Skeletal muscle tissue (tissue), 4 donors: Measurements from ENCODE around the gene PDE2A. TPM values are rescaled to one million over a fixed set of nuclear protein-coding genes. Genes with fewer than 3 reads are reported as not detected.

Experiments
- H3K27ac ChIP-seq: one replicate; pipeline ENCODE4 v1.7.0; 2013; ENCODE audit warnings: mild to moderate bottlenecking, low read depth, low read length, inconsistent platforms
- H3K27me3 ChIP-seq, 3 donors: one replicate each; pipeline ENCODE4 v1.7.0; 2013; ENCODE audit warnings: low read length in 3 of 3; ENCODE audit not compliant: control insufficient read depth in 3 of 3, insufficient read depth in 3 of 3
- H3K36me3 ChIP-seq, 3 donors: one replicate each; pipeline ENCODE4 v1.7.0; 2013; ENCODE audit warnings: low read length in 3 of 3; ENCODE audit not compliant: control insufficient read depth in 3 of 3, insufficient read depth in 3 of 3
- H3K4me1 ChIP-seq, 3 donors: one replicate each; pipeline ENCODE4 v1.7.0; 2013; ENCODE audit warnings: low read length in 3 of 3, mild to moderate bottlenecking in 3 of 3; ENCODE audit not compliant: control insufficient read depth in 3 of 3, insufficient read depth in 3 of 3
- H3K4me3 ChIP-seq, 3 donors: one replicate each; pipeline ENCODE4 v1.7.0; 2013; ENCODE audit warnings: low read length in 3 of 3
- H3K9ac ChIP-seq, 3 donors: one replicate each; pipeline ENCODE4 v1.7.0; 2013; ENCODE audit warnings: low read length in 3 of 3, mild to moderate bottlenecking in 3 of 3, moderate library complexity in 2 of 3, low read depth in 1 of 3
- H3K9me3 ChIP-seq, 3 donors: one replicate each; pipeline ENCODE4 v1.7.0; 2013; ENCODE audit warnings: low read length in 3 of 3; ENCODE audit not compliant: control insufficient read depth in 3 of 3
- total RNA-seq: library from RNA; depleted of rRNA; stranded (reverse); fragments of >200 nt; gene quantifications from one replicate; pipeline ENCODE4 v1.2.3, GENCODE V29; 2014
- donor health status: Osteomylitis.

PDE2A gene
- total RNA-seq, 1 donor from 2014 or later: 12.0 TPM

DNA sequence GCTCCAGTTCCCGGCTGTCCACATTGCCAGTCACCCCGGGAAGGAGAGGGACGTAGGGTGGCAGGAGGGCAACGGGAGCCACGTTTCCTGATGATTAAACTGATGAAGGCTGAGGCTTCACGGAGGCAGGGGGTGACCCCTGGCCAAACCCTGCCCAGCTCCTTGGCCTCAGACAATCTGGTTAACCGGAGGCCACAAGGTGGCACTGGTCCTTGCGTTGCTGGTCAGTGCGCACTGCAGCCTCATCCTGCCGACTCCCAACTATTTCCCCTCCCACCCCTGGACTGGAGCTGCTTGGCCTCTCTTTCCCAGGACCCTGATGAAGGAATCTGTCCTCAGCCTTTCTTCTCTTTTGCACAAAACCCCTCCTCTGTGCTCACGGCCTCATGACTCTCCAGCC, 75.3 kb downstream of the PDE2A start:
- Histone ChIP-seq H3K9ac (no peak overlapping the region), H3K36me3 (no peaks in the 10 kb centered on the region), H3K4me1 (peaks cover 0 to 6% (median 6%) of the 10 kb centered on the region in 3 donors)

DNA sequence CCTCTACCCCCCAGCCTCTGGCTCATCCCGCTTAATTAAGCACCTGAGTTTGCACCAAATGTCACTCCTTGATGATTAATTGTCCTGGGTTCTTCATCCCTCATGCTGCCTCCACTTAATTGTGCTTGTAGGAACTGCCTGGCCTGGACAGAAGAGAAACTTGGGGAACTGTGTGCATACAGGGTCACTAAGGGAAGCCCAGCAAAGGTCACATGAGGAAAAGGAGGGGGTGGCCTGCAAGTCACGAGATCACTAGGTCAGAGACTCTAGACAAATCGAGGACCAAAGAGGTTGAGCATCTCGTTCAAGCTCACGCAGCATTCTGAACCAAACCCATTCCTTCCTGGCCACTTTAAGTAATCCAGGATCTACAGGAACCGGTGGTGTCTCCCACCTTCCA, 75.8 kb downstream of the PDE2A start:
- H3K36me3 ChIP-seq: no peaks in the 10 kb centered on the region

More for the DNA sequence above, 75.3 kb downstream of the PDE2A start:
- Histone ChIP-seq H3K27ac (no peak overlapping the region), H3K27me3 (peaks cover 0 to 5% (median 0%) of the 10 kb centered on the region in 3 donors), H3K4me3 (no peak overlapping the region), H3K9me3 (no peaks in the 10 kb centered on the region)

DNA sequence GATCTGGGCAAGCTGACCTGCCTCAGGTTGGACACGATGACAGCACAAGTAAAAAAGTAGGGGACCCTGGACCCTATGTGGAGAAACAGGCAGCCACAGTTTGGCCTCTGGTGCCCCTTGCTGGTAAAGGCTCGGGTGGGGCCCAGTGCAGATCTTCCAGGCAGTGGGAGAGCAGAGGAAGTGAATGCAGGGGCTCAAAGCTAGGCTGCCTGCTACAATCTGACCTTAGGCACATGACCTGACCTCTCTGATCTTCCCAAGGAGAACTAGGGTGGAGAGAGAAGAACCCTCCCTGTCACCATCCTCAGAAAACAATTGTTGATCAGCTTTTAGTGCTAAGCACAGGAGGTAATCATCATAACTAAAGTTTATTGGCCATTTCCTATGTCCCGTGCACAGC, 76.5 kb downstream of the PDE2A start:
- Histone ChIP-seq H3K4me1 (peaks cover 0 to 6% (median 6%) of the 10 kb centered on the region in 3 donors), H3K27me3 (peaks cover 0 to 5% (median 0%) of the 10 kb centered on the region in 3 donors), H3K4me3 (no peak overlapping the region), H3K36me3 (no peaks in the 10 kb centered on the region), H3K27ac (no peak overlapping the region), H3K9ac (no peak overlapping the region), H3K9me3 (no peaks in the 10 kb centered on the region)

More for the DNA sequence above, 75.8 kb downstream of the PDE2A start:
- Histone ChIP-seq H3K9ac (no peak overlapping the region), H3K9me3 (no peaks in the 10 kb centered on the region), H3K27ac (no peak overlapping the region), H3K4me1 (peaks cover 0 to 6% (median 6%) of the 10 kb centered on the region in 3 donors), H3K4me3 (no peak overlapping the region), H3K27me3 (peaks cover 0 to 5% (median 0%) of the 10 kb centered on the region in 3 donors)

GRCh38 chr11:72595292-72595684, 78.9 kb downstream of the PDE2A start:
- no peaks in the 10 kb centered on the region for H3K9me3 ChIP-seq
- H3K36me3 ChIP-seq: no peaks in the 10 kb centered on the region
- no peak overlapping the region for H3K4me3 ChIP-seq
- peaks cover 16 to 23% (median 19%) of the 10 kb centered on the region in 3 donors for H3K27me3 ChIP-seq
- H3K9ac ChIP-seq: no peak overlapping the region
- peaks cover 0 to 9% (median 6%) of the 10 kb centered on the region in 3 donors for H3K4me1 ChIP-seq
- H3K27ac ChIP-seq: no peak overlapping the region

DNA sequence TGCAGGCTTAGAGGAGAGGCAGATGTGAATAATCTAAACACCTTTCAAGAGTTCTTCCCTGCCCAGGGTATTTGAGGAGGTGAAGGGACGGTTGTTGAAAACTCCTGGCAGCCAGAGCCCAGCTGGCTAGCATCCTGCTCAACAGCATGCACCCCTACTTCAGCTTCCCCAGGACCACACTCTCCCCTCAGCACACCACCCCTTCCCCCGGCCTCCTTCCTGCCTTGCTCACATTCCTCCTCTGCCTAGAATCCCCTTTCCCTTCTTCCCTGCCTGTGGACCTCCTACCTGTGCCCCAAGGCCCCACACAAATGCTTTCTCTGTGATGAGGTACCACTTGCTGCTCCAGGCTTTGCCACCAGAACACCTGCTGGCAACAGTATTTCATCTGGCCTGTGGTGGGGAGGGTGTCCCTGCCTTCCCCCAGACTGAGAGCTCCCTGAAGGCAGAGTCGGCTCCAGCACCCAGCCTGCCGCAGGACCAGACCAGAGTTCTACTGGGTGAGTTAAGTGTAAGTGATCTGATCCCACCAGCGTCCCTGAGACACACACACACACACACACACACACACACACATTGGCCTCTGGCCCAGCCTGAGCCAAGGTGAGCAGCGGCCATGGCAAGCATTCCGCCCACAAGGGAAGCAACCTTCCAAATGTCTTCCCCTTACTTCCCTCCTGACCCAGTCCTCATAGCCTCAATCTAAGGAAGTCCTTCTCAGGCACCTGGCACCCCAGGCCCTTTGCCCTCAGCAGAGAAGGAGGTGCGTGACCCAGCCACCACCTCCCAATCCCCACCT, 79.5 kb downstream of the PDE2A start:
- Histone ChIP-seq H3K36me3 (no peaks in the 10 kb centered on the region), H3K9me3 (no peaks in the 10 kb centered on the region), H3K9ac (no peak overlapping the region), H3K27ac (no peak overlapping the region), H3K27me3 (peaks cover 20 to 29% (median 25%) of the 10 kb centered on the region in 3 donors), H3K4me1 (peaks cover 3 to 13% (median 6%) of the 10 kb centered on the region in 3 donors), H3K4me3 (no peak overlapping the region)

DNA sequence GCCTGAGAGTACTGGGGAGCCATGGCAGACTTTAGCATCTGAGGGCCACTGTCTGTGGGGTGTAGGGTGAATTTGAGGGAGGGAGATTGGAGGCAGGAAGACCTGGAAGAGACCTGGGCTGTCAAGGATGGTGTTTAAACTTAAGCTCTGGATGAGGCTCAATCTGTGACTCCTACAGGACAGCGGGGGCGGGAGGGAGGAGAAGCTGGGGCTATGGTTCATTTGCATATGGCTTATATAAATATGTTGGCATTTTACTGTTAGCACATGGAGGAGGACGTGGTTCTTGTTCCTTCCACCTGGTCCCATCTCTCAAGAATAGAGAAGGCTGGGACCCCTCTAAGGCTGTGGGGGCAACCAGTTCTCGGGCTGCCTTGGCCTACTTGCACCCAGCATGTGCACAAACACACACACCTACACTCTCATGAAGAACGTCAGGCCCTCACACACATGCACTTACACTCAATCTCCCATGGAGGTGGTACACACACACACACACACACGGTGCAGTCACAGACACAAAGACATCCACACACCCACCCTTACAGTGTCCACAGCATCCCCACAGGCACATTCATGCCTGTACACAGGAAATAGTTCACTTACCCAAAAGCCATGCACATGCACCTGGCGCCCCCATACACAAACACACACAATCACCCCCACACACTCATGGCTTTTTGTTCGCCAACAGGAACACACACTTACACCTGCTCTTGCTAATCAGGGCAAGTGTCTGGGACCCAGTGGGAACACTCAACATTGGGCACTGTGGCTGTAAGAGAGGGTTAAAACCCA, 81.3 kb downstream of the PDE2A start:
- H3K27ac ChIP-seq: no peak overlapping the region
- peaks cover 4 to 11% (median 9%) of the 10 kb centered on the region in 3 donors for H3K4me1 ChIP-seq
- peaks cover 0 to 2% (median 0%) of the 10 kb centered on the region in 3 donors for H3K36me3 ChIP-seq
- H3K9ac ChIP-seq: no peak overlapping the region
- no peak overlapping the region for H3K4me3 ChIP-seq
- peaks cover 25 to 42% (median 41%) of the 10 kb centered on the region in 3 donors for H3K27me3 ChIP-seq
- H3K9me3 ChIP-seq: no peaks in the 10 kb centered on the region

- peaks cover 4 to 11% (median 7%) of the 10 kb centered on the region in 3 donors for H3K4me1 ChIP-seq
- H3K27me3 ChIP-seq: peaks cover 25 to 48% (median 45%) of the 10 kb centered on the region in 3 donors
- no peaks in the 10 kb centered on the region for H3K9me3 ChIP-seq
Measured at GRCh38 chr11:72591785-72592502, 82.3 kb downstream of the PDE2A start.

GRCh38 chr11:72591023-72591422, 83.2 kb downstream of the PDE2A start:
- H3K4me3 ChIP-seq: no peak overlapping the region
- H3K4me1 ChIP-seq: peaks cover 4 to 11% (median 7%) of the 10 kb centered on the region in 3 donors
- H3K27ac ChIP-seq: no peak overlapping the region
- H3K36me3 ChIP-seq: peaks cover 0 to 2% (median 0%) of the 10 kb centered on the region in 3 donors
- H3K9ac ChIP-seq: no peak overlapping the region
- H3K9me3 ChIP-seq: no peaks in the 10 kb centered on the region
- H3K27me3 ChIP-seq: peaks cover 25 to 55% (median 51%) of the 10 kb centered on the region in 3 donors

More at GRCh38 chr11:72591785-72592502, 82.3 kb downstream of the PDE2A start:
- Histone ChIP-seq H3K9ac (no peak overlapping the region), H3K27ac (no peak overlapping the region), H3K36me3 (peaks cover 0 to 2% (median 0%) of the 10 kb centered on the region in 3 donors), H3K4me3 (no peak overlapping the region)
